HEK293 (cell line): Measurements from ENCODE around the gene MAP3K4.
A peak's percentile ranks its signal among the peaks of the same experiment; 100 is the strongest.

Experiments
- CTCF ChIA-PET: fragments of 350-600 bp; formaldehyde crosslinking; extraction: SDS; loops from one replicate; lab custom pipeline; 2021; ENCODE audit warnings: antibody characterized with exemption; lab: Yijun Ruan, JAX
- POLR2A ChIA-PET: fragments of 300-600 bp; formaldehyde crosslinking; extraction: SDS; loops from one replicate; lab custom pipeline; 2020; ENCODE audit warnings: antibody characterized with exemption, inconsistent platforms; lab: Yijun Ruan, JAX
- H3K27ac ChIP-seq: fragments of 200-500 bp; sonication (Bioruptor generic); 2 replicates; pipeline ENCODE4 v1.5.1; 2014; ENCODE audit warnings: low read depth, low read length, control low read depth, inconsistent platforms; ENCODE audit errors: extremely low read depth
- H3K36me3 ChIP-seq, 2 experiments: fragments of 200-500 bp in 1 of 2; sonication (Bioruptor generic) in 1 of 2; 1 replicate in 1 of 2; 2 replicates in 1 of 2; pipeline ENCODE4 v1.5.1; 2014 to 2017; ENCODE audit warnings: inconsistent platforms in 2 of 2, low read length in 2 of 2; ENCODE audit not compliant: control insufficient read depth in 2 of 2, insufficient read depth in 1 of 2
- H3K4me1 ChIP-seq: fragments of 200-500 bp; sonication (Bioruptor generic); 2 replicates; pipeline ENCODE4 v1.5.1; 2014; ENCODE audit warnings: mild to moderate bottlenecking, low read length, inconsistent platforms; ENCODE audit not compliant: control insufficient read depth, insufficient read depth
- H3K4me3 ChIP-seq: 2 replicates; pipeline ENCODE4 v1.5.1; 2011; ENCODE audit warnings: low read depth, mild to moderate bottlenecking, control low read depth, low read length, moderate library complexity
- H3K9me3 ChIP-seq: fragments of 200-500 bp; sonication (Bioruptor generic); 2 replicates; pipeline ENCODE4 v1.5.1; 2014; ENCODE audit warnings: low read depth, low read length, inconsistent platforms; ENCODE audit not compliant: control insufficient read depth, insufficient read depth
- GFI1B ChIP-seq: fragments of 450-650 bp; formaldehyde crosslinking; IDR thresholded peaks from 2 replicates; pipeline ENCODE4 v1.5.1; 2016; ENCODE audit warnings: missing biosample characterization, missing genetic modification characterization
- HIC1 ChIP-seq: fragments of 450-650 bp; formaldehyde crosslinking; IDR thresholded peaks from 2 replicates; pipeline ENCODE4 v1.5.1; 2016; ENCODE audit warnings: missing biosample characterization, missing genetic modification characterization
- IKZF3 ChIP-seq: fragments of 450-650 bp; IDR thresholded peaks from 2 replicates; pipeline ENCODE4 v1.5.0; 2018; ENCODE audit warnings: missing biosample characterization, mild to moderate bottlenecking, missing genetic modification characterization, moderate library complexity
- KLF9 ChIP-seq: fragments of 450-650 bp; formaldehyde crosslinking; IDR thresholded peaks from 2 replicates; pipeline ENCODE4 v1.5.1; 2016; ENCODE audit warnings: missing biosample characterization, missing genetic modification characterization, low read depth
- PATZ1 ChIP-seq: fragments of 450-650 bp; formaldehyde crosslinking; IDR thresholded peaks from 2 replicates; pipeline ENCODE4 v1.5.1; 2016; ENCODE audit warnings: missing biosample characterization, missing genetic modification characterization
- PRDM2 ChIP-seq: fragments of 450-650 bp; formaldehyde crosslinking; IDR thresholded peaks from 2 replicates; pipeline ENCODE4 v1.5.1; 2016; ENCODE audit warnings: missing biosample characterization, missing genetic modification characterization, borderline replicate concordance
- RBAK ChIP-seq: fragments of 450-650 bp; formaldehyde crosslinking; IDR thresholded peaks from 2 replicates; pipeline ENCODE4 v1.5.1; 2016; ENCODE audit warnings: missing biosample characterization, missing genetic modification characterization
- SP7 ChIP-seq: fragments of 450-650 bp; formaldehyde crosslinking; IDR thresholded peaks from 2 replicates; pipeline ENCODE4 v1.5.1; 2016; ENCODE audit warnings: missing biosample characterization, missing genetic modification characterization
- TRIM28 ChIP-seq: IDR thresholded peaks from 2 replicates; pipeline ENCODE4 v1.6.1; 2011; ENCODE audit warnings: low read length, control low read depth, borderline replicate concordance
- WT1 ChIP-seq: fragments of 450-650 bp; formaldehyde crosslinking; IDR thresholded peaks from 2 replicates; pipeline ENCODE4 v1.5.1; 2016; ENCODE audit warnings: missing biosample characterization, missing genetic modification characterization
- ZFP37 ChIP-seq: fragments of 450-650 bp; formaldehyde crosslinking; IDR thresholded peaks from 2 replicates; pipeline ENCODE4 v1.5.1; 2016; ENCODE audit warnings: missing biosample characterization, missing genetic modification characterization
- ZIC2 ChIP-seq: fragments of 450-650 bp; formaldehyde crosslinking; IDR thresholded peaks from 2 replicates; pipeline ENCODE4 v1.5.1; 2016; ENCODE audit warnings: missing biosample characterization, missing genetic modification characterization
- ZNF174 ChIP-seq: fragments of 450-650 bp; formaldehyde crosslinking; IDR thresholded peaks from 2 replicates; pipeline ENCODE4 v1.5.0; 2017; ENCODE audit warnings: missing biosample characterization, mild to moderate bottlenecking, missing genetic modification characterization
- ZNF19 ChIP-seq: fragments of 450-650 bp; formaldehyde crosslinking; IDR thresholded peaks from 2 replicates; pipeline ENCODE4; 2016; ENCODE audit warnings: missing biosample characterization, missing genetic modification characterization, low read depth
- ZNF202 ChIP-seq: fragments of 450-650 bp; formaldehyde crosslinking; IDR thresholded peaks from 2 replicates; pipeline ENCODE4 v1.5.1; 2016; ENCODE audit warnings: missing biosample characterization, missing genetic modification characterization, borderline replicate concordance
- ZNF221 ChIP-seq: fragments of 450-650 bp; formaldehyde crosslinking; IDR thresholded peaks from 2 replicates; pipeline ENCODE4 v1.5.1; 2017; ENCODE audit warnings: missing biosample characterization, missing genetic modification characterization, borderline replicate concordance
- ZNF23 ChIP-seq: fragments of 450-650 bp; formaldehyde crosslinking; IDR thresholded peaks from 2 replicates; pipeline ENCODE4 v1.5.1; 2016; ENCODE audit warnings: missing biosample characterization, missing genetic modification characterization, borderline replicate concordance
- ZNF239 ChIP-seq: fragments of 450-650 bp; formaldehyde crosslinking; IDR thresholded peaks from 2 replicates; pipeline ENCODE4 v1.5.1; 2016; ENCODE audit warnings: missing biosample characterization, missing genetic modification characterization
- ZNF274 ChIP-seq, 2 experiments: fragments of 200-500 bp in 1 of 2; fragments of 450-650 bp in 1 of 2; sonication (Bioruptor generic) in 1 of 2; formaldehyde crosslinking in 1 of 2; IDR thresholded peaks; 2 replicates each; pipeline versions ENCODE4 v1.5.1 to v1.6.1; 2014 to 2016; ENCODE audit warnings: borderline replicate concordance in 1 of 2, inconsistent platforms in 1 of 2, low read length in 1 of 2, missing biosample characterization in 1 of 2, missing genetic modification characterization in 1 of 2
- ZNF394 ChIP-seq: fragments of 450-650 bp; formaldehyde crosslinking; IDR thresholded peaks from 2 replicates; pipeline ENCODE4 v1.5.1; 2016; ENCODE audit warnings: missing biosample characterization, missing genetic modification characterization, mild to moderate bottlenecking, moderate library complexity, borderline replicate concordance
- ZNF585B ChIP-seq: fragments of 450-650 bp; formaldehyde crosslinking; IDR thresholded peaks from 2 replicates; pipeline ENCODE4 v1.5.1; 2016; ENCODE audit warnings: missing biosample characterization, missing genetic modification characterization
- ZNF768 ChIP-seq: fragments of 450-650 bp; formaldehyde crosslinking; IDR thresholded peaks from 2 replicates; pipeline ENCODE4 v1.5.1; 2018; ENCODE audit warnings: missing biosample characterization, mild to moderate bottlenecking, missing genetic modification characterization

The MAP3K4 gene

GRCh38 chr6:161021543-161021942 lies 30.0 kb downstream of the MAP3K4 start:
- no peaks in the 10 kb centered on the region for H3K36me3 ChIP-seq
- TF ChIP-seq ZNF768 (tag by site-specific recombination) (no peak), PATZ1 (tag by site-specific recombination) (no peak), KLF9 (no peak), TRIM28 (peak; percentile 41; the same call in 1 of the 2 replicates)
- CTCF ChIA-PET: interaction anchor here (0.9 to 1.1 kb wide), 2 partner anchors 10 to 129 kb away, joined by 3 read pairs; no protein-coding TSS in a partner anchor
- no peak overlapping the region for H3K27ac ChIP-seq
- H3K4me3 ChIP-seq: no peak overlapping the region
- POLR2A ChIA-PET: no interaction called here
- H3K4me1 ChIP-seq: no peaks in the 10 kb centered on the region
- H3K9me3 ChIP-seq: no peaks in the 10 kb centered on the region

- H3K36me3 ChIP-seq: no peaks in the 10 kb centered on the region
- H3K4me3 ChIP-seq: no peak overlapping the region
- no peaks in the 10 kb centered on the region for H3K4me1 ChIP-seq
- no peak overlapping the region for H3K27ac ChIP-seq
- ChIA-PET CTCF (interaction anchor here (0.6 to 1.6 kb wide), 4 partner anchors 10 to 349 kb away, joined by 3 to 5 read pairs (median 3); no protein-coding TSS in a partner anchor), POLR2A (no interaction called here)
- TF ChIP-seq HIC1 (tag by site-specific recombination) (no peak), ZNF394 (tag by site-specific recombination) (no peak), TRIM28 (no peak), GFI1B (tag by site-specific recombination) (no peak), ZNF19 (no peak), SP7 (tag by site-specific recombination) (no peak), WT1 (tag by site-specific recombination) (no peak), ZNF221 (tag by site-specific recombination) (no peak), ZFP37 (tag by site-specific recombination) (no peak), ZNF239 (tag by site-specific recombination) (no peak), PRDM2 (tag by site-specific recombination) (no peak), RBAK (tag by site-specific recombination) (no peak), ZNF274 (IDR thresholded peaks at IDR 0.05; ENCODE audit: low read length) (no peak), ZNF274 (tag by site-specific recombination; IDR thresholded peaks at IDR 0.05; ENCODE audit: borderline replicate concordance) (no peak), ZNF202 (tag by site-specific recombination) (no peak), ZIC2 (tag by site-specific recombination) (no peak), IKZF3 (tag by site-specific recombination) (no peak), ZNF174 (no peak), ZNF585B (tag by site-specific recombination) (no peak), ZNF23 (tag by site-specific recombination) (no peak)
- H3K9me3 ChIP-seq: no peaks in the 10 kb centered on the region
Observed at GRCh38 chr6:161021998-161022743, 30.6 kb downstream of the MAP3K4 start.
